Smooth muscle cell (in vitro differentiated cells): ENCODE results near the gene TK2. TPM values are rescaled to one million over a fixed set of nuclear protein-coding genes. Genes with fewer than 3 reads are reported as not detected.
"Not testable (repeated sequence)": the region's sequence is repeated elsewhere in the genome, so short reads cannot be mapped to it uniquely, and the experiment has no call there.

ENCODE experiments used
- DNase-seq: peaks from one replicate; lab custom pipeline; 2025; ENCODE audit not compliant: unreplicated experiment; lab: John Stamatoyannopoulos, UW
- H2AFZ ChIP-seq: fragments of 200-600 bp; sonication (generic); 2 replicates; pipeline ENCODE4 v1.6.0; 2016; ENCODE audit warnings: antibody characterized with exemption, low read depth, mild to moderate bottlenecking
- H3F3A ChIP-seq: fragments of 200-600 bp; sonication (generic); 2 replicates; pipeline ENCODE4 v1.6.0; 2017; ENCODE audit warnings: antibody characterized with exemption, low read depth
- H3K27ac ChIP-seq: fragments of 200-600 bp; sonication (generic); 2 replicates; pipeline ENCODE4 v1.5.1; 2016; ENCODE audit warnings: low read depth, mild to moderate bottlenecking
- H3K27me3 ChIP-seq: fragments of 200-600 bp; sonication (generic); 2 replicates; pipeline ENCODE4 v1.6.1; 2016; ENCODE audit warnings: low read depth, mild to moderate bottlenecking
- H3K36me3 ChIP-seq: fragments of 200-600 bp; sonication (generic); 2 replicates; pipeline ENCODE4 v1.5.1; 2016; ENCODE audit warnings: low read depth
- H3K4me1 ChIP-seq: fragments of 200-600 bp; sonication (generic); 2 replicates; pipeline ENCODE4 v1.5.1; 2016; ENCODE audit warnings: low read depth
- H3K4me2 ChIP-seq: fragments of 200-600 bp; sonication (generic); 2 replicates; pipeline ENCODE4 v1.6.0; 2016; ENCODE audit warnings: mild to moderate bottlenecking
- H3K4me3 ChIP-seq: fragments of 200-600 bp; sonication (generic); 2 replicates; pipeline ENCODE4 v1.5.1; 2016; ENCODE audit warnings: mild to moderate bottlenecking
- H3K79me2 ChIP-seq: fragments of 200-600 bp; sonication (generic); 2 replicates; pipeline ENCODE4 v1.6.0; 2016; ENCODE audit warnings: low read depth, mild to moderate bottlenecking
- H3K9ac ChIP-seq: fragments of 200-600 bp; sonication (generic); 2 replicates; pipeline ENCODE4 v1.6.0; 2016; ENCODE audit warnings: low read depth
- H3K9me3 ChIP-seq: fragments of 200-600 bp; sonication (generic); replicated peaks from 2 replicates; pipeline ENCODE4 v1.5.1; 2016; ENCODE audit warnings: low read depth
- H4K20me1 ChIP-seq: fragments of 200-600 bp; sonication (generic); 2 replicates; pipeline ENCODE4 v1.6.0; 2016; ENCODE audit warnings: low read depth
- WGBS: methylation state at CpG from one replicate; pipeline ENCODE4 v1.1.7; 2016; ENCODE audit warnings: low lambda C conversion rate; 5-methylcytosine and 5-hydroxymethylcytosine counted together
- polyA plus RNA-seq: library from polyadenylated mRNA; unstranded; fragments of >200 nt; fragmentation: Nextera tagmentation; extraction: Ambion mirVana; gene quantifications from 2 replicates; pipeline ENCODE4 v1.2.1, GENCODE V29; 2016
- total RNA-seq: library from RNA; depleted of rRNA; stranded (reverse); fragments of >200 nt; gene quantifications from 2 replicates; pipeline ENCODE4 v1.2.3, GENCODE V29; 2014
- TF ChIP-seq, protein P1 (sequence below): fragments of 200-600 bp; sonication (generic); IDR thresholded peaks from 2 replicates; pipeline ENCODE4 v1.5.1; 2017; ENCODE audit warnings: borderline replicate concordance, mild to moderate bottlenecking, antibody characterized with exemption; ENCODE audit not compliant: insufficient read depth, poor library complexity, severe bottlenecking

TK2 gene
- total RNA-seq: 9.7 and 10.8 TPM in 2 replicates
- polyA plus RNA-seq: 6.4 and 7.3 TPM in 2 replicates

DNA sequence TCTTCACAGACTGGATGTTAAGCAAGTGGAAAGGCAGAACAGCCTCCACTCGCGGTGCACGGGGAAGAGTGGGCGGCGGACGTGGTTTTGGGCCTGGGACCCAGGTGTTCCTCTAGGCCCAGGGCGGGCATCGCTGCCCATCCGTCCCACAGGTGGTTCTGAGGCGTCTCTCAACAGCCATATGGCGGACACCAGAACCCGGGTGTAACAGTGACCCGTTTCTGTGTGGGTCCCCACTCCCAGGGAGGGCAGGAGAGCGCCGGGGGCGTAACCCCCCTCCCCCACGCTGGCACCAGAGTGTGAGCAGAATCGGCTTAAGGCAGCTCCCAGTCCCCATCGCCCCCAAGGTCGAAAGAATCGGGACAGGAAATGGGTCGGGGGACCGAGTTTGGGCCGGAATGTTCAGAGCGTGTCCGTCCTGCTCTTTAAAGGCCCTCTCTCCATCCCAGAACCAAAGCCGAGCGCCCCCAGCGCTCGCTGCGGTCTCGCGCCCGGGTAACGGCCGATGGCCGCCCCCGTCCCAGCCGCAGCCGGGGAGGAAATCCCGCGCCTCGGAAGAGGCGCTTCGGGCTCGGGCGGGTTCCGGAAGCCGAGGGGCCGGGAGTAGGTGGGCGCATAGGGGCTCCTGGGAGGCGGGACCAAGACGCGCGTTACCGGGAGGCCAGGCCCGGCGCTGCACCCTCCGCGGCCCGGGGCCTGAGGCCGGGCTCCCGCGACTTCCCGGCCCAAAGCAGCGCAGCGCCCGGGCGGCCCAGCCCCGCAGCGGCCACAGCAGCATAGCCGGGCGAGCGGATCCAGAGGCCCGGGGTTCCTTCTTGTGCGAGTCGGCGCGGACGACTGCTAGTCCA lies at the start of gene TK2:
Gene TK2 (minus strand): TSS at position 839 of the 848 bp plus-strand sequence. CDS start 61 bp downstream, at position 778.
- Histone ChIP-seq H3K27ac (peak within 1 kb of the TSS; percentile 53), H3K4me2 (peak within 1 kb of the TSS; percentile 92), H3F3A (peaks cover 9% of the 10 kb centered on the region), H3K4me3 (peak within 1 kb of the TSS; percentile 67), H3K9ac (peak within 1 kb of the TSS; percentile 67), H3K4me1 (peaks cover 20% of the 10 kb centered on the region), H3K36me3 (no peaks in the 10 kb centered on the region), H3K79me2 (peaks cover 20% of the 10 kb centered on the region), H2AFZ (peak within 1 kb of the TSS; percentile 91), H3K9me3 (no peaks in the 10 kb centered on the region), H4K20me1 (no peaks in the 10 kb centered on the region), H3K27me3 (no peaks in the 10 kb centered on the region)
- DNase-seq: peak; percentile 28
- TF ChIP-seq, protein P1, sequence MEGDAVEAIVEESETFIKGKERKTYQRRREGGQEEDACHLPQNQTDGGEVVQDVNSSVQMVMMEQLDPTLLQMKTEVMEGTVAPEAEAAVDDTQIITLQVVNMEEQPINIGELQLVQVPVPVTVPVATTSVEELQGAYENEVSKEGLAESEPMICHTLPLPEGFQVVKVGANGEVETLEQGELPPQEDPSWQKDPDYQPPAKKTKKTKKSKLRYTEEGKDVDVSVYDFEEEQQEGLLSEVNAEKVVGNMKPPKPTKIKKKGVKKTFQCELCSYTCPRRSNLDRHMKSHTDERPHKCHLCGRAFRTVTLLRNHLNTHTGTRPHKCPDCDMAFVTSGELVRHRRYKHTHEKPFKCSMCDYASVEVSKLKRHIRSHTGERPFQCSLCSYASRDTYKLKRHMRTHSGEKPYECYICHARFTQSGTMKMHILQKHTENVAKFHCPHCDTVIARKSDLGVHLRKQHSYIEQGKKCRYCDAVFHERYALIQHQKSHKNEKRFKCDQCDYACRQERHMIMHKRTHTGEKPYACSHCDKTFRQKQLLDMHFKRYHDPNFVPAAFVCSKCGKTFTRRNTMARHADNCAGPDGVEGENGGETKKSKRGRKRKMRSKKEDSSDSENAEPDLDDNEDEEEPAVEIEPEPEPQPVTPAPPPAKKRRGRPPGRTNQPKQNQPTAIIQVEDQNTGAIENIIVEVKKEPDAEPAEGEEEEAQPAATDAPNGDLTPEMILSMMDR: peak; percentile 4
- 11% methylated on average over 76 of the region's 80 CpGs for WGBS

DNA sequence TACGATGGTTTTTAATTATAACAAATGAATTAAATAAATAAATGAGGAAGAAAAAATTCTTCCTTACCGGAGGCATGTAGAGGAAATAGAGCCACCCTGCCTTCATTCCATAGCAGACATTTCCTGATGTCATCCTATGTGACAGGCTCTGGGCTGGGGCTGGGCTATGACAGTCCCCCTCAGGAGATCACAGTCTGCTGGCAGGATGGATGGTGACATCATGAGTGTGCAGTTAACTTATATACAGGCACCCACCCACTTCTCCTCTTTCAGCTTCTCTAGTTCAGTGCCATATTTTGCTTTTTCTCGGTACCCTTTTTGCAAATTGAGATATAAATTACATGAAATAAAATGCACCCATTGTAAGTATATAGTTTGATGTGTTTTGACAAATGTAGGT lies 48.2 kb upstream of the TK2 start:
- H3K9ac ChIP-seq: no peak overlapping the region
- H3K9me3 ChIP-seq: no peaks in the 10 kb centered on the region
- H3K4me1 ChIP-seq: no peaks in the 10 kb centered on the region
- TF ChIP-seq, protein P1: no peak
- H3K4me3 ChIP-seq: no peak overlapping the region
- DNase-seq: no peak
- H3K27ac ChIP-seq: no peak overlapping the region
- WGBS: 86% methylated on average over 3 of the region's 3 CpGs
- no peaks in the 10 kb centered on the region for H4K20me1 ChIP-seq
- no peaks in the 10 kb centered on the region for H3F3A ChIP-seq
- no peaks in the 10 kb centered on the region for H3K79me2 ChIP-seq
- no peaks in the 10 kb centered on the region for H3K27me3 ChIP-seq
- H2AFZ ChIP-seq: no peak overlapping the region
- no peak overlapping the region for H3K4me2 ChIP-seq
- no peaks in the 10 kb centered on the region for H3K36me3 ChIP-seq

DNA sequence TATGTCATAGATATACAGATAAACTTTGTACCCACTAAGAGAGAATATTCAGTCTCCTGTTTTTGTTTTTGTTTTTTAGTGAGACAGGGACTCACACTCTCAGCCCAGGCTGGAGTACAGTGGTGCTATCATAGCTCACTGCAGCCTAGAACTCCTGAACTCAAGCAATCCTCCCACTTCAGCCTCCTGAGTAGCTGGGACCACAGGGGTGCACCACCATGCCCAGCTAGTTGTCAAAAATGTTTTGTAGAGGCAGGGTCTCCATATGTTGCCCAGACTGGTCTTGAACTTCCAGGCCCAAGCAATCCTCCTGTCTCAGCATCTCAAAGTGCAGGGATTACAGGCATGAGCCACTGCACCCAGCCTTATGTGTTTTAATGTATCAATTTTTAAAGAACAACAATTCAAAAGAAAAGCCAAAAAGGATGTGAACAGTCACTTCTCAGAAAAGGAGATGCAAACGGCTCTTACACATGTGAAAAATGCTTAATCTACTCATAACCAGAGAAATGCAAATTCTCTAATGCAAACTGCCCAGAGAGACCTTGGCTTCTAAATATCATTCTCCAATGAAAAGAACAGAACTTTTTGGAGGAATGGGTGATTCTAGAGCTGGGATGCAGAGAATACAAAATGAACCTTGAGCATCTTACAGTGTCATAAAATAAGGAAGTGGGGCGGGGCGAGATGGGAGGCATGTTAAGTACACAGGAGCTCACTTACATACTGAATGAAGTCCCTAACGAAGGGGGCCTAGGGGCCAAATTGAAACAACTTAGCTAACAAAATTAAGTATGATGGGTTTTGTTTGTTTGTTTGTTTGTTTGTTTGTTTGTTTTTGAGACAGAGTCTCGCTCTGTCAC lies 47.3 kb upstream of the TK2 start:
- DNase-seq: no peak
- no peaks in the 10 kb centered on the region for H3K36me3 ChIP-seq
- TF ChIP-seq, protein P1: no peak
- H3K4me1 ChIP-seq: no peaks in the 10 kb centered on the region
- no peak overlapping the region for H3K4me2 ChIP-seq
- H2AFZ ChIP-seq: no peak overlapping the region
- no peaks in the 10 kb centered on the region for H3F3A ChIP-seq
- no peaks in the 10 kb centered on the region for H4K20me1 ChIP-seq
- H3K27me3 ChIP-seq: no peaks in the 10 kb centered on the region
- no peaks in the 10 kb centered on the region for H3K79me2 ChIP-seq
- no peak overlapping the region for H3K4me3 ChIP-seq
- H3K9me3 ChIP-seq: no peaks in the 10 kb centered on the region
- WGBS: 88% methylated on average over 5 of the region's 5 CpGs
- H3K27ac ChIP-seq: no peak overlapping the region
- no peak overlapping the region for H3K9ac ChIP-seq

DNA sequence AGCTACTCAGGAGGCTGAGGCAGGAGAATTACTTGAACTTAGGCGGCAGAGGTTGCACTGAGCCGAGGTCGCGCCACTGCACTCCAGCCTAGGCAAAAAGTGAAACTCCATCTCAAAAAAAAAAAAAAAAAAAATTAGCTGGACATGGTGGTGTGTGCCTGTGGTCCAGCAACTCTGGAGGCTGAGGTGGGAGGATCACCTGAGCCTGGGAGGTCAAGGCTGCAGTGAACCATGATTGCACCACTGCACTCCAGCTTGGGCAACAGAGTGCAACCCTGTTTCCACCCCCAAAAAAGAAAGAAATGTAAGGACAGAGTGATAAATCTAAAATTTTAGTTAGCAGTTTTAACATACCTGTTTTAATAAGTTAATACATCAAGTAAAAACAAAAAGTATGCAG lies 46.6 kb upstream of the TK2 start:
- H3K79me2 ChIP-seq, H3K36me3 ChIP-seq, H2AFZ ChIP-seq, H3K4me3 ChIP-seq, H3K4me1 ChIP-seq, DNase-seq, H3K9ac ChIP-seq, H3K27ac ChIP-seq, H3F3A ChIP-seq, H3K27me3 ChIP-seq, H4K20me1 ChIP-seq, H3K9me3 ChIP-seq, H3K4me2 ChIP-seq: not testable (repeated sequence)
- 98% methylated on average over 4 of the region's 4 CpGs for WGBS
